HTR-8/SVneo (cell line): ENCODE measurements around the gene MGARP.

Experiments
- DNase-seq: peaks from one replicate; pipeline ENCODE4 v3.0.0; 2011; ENCODE audit warnings: low spot score, mixed read lengths; ENCODE audit not compliant: insufficient read length
- FAIRE-seq: peaks from 2 replicates; lab custom pipeline; 2011; peaks lifted over from hg19 to GRCh38; lab: Jason Lieb, UNC

The MGARP gene

DNA sequence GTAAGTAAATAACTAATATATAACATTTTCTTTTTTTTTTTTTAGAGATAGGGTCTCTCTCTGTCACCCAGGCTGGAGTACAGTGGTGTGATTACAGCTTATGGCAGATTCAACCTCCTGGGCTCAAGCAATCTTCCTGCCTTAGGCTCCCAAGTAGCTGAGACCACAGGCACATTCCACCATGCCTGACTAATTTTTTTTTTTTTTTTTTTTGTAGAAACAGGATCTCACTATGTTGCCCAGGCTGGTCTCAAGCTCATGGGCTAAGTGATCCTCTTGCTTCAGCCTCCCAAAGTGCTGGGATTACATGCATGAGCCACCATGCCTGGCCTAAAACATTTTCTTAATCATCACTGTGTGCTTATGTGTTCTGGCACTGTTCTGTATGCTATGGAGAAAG, 32.8 kb downstream of the MGARP start:
- FAIRE-seq (no peak), DNase-seq (no peak)

DNA sequence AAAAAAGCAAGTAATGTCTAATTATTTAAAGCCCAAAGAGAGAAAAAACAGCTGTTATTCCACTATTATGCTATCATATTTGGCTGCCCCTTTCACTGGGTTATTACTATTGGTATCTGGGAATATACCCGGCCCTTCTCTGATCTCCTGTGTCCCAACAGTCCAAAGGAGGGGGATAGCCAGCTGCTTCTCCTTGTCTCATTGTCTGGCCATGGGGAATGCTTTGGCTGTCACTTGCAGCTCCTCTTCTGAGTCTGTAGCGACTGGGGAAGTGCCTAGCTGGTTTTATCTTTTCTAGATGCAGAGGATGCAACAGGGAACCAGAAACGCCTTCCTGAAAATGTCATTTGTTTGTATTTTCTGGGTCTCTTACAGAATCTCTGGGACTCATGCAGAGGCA, 33.9 kb downstream of the MGARP start:
- no peak for DNase-seq
- FAIRE-seq, result no peak

DNA sequence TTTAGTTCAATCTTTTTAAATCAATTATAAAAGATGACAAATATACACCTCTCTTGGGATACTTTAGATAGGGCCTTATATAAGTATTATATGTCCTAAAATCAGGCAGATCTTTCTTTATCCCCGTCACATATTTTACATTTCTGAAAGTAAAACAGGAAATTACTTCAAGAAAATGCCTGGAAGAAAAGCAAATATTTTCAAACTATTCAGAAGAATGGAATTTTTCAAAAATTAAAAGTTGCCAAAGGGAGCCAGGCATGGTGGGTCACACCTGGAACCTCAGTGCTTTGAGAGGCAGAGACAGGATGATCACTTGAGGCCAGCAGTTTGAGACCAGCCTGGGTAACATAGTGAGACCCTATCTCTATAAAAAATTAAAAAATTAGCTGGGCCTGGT, 34.4 kb downstream of the MGARP start:
- DNase-seq (no peak), FAIRE-seq (no peak)

DNA sequence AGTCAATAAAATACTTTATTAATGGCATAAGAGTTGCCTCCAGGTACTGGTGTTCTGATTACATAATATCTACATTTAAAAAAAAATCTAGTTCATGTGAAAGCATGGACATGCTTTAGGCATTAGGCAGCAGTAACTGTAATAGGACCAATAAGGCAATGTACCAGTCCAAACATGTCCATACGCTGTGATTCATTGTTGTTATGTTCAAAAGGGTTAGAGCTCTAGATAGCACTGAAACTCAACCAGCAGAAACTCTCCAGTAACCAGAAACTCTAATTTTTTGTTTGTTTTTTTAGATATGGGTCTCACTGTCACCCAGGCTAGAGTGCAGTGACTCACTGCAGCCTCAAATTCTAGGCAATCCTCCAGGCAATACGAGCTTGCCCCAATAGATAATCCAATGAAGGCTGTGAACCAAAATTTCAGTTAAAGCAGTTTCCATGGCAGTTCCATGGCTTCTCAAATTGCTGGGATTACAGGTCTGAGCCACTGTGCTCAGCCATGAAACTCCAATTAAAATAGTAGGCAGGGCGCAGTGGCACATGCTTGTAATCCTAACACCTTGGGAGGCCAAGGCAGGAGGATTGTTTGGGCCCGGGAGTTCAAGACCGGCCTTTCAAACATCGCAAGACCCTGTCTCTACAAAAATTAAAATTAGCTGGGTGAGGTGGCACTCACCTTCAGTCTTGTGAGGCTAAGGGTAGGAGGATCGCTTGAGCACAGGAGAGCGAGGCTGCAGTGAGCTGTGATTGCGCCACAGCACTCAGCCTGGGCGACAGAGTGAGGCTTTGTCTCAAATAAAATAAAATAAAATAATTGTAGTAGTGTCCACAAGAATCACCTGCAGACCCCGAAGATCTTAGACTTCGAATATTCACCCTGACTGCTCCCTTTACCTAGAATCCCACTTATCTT, 36.3 kb downstream of the MGARP start:
- FAIRE-seq (no peak), DNase-seq (peak; percentile 83)

DNA sequence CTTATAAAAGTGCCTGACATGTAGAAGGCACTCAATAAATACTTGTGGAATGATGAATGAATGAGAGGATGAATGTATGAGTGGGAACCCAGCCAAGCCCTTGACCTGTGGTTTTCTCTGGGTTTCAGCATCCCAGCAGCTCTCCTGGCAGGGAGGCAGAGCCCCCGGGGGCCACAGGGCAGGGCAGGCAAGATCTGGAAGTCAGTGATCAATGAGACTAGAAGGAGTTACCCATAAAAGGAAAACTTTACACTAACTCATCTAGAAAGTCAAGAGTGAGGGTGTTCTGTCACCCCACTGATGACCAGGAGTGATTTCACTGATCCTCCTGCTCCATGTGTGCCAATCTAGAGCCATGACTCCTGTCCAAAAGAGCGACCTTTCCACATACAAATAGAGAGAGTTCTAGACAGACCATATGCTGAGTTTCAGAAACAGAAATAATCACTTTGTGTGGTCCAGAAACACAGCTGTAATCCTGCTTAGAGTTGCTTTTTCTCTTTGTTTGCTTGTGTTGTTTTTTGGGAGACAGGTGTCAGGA, 37.4 kb downstream of the MGARP start:
- DNase-seq, result peak; percentile 42

DNA sequence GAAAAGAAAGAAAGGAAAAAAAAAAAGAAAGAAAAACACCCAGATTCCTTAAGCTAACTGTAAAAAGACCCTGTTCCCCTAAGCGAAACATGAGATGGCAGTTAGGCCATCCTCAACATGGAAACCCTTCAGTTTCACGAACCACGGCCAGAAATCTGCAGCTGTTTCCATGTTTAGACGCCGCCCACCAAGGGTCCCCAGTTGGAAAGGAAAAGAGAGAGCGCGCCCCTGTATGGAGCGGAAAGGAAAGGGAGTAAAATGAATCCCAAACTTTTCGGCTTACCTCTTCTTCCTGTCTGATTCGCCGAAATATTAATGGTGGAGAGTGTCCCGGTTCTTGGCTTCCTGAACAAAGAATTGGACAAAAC, 38.3 kb downstream of the MGARP start:
- FAIRE-seq (no peak), DNase-seq (no peak)

More for the DNA sequence above, 37.4 kb downstream of the MGARP start:
- no peak for FAIRE-seq

DNA sequence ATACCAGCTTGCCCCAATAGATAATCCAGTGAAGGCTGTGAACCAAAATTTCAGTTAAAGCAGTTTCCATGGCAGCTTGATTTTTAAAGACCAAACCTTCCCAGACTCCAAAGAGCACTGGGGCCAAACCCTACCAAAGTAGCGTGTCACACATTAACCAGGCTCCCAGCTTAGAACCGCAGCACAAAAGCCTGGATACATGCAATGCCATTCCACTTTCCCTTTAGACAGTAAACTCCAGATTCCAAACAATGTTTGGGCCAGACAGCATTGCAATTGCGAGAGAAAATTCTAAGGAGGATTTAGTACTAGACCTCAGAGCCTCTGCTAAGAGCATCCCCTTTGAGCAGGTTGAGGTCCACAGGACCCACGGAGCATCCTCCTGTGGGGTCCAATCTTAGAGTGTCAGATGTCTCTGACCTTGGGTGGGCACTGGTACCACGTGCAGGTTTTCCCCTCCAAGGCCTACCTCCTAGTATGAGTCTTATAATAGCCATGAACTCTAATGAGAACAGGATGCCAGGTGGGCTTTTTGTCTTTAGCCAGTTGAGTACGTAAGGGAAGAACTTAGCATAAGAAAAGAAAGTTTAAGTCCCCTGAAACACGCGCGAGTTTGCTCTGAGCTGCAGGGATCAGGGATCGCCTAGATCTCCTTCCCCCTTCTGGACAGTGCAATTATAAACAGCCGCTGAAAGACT, 38.8 kb downstream of the MGARP start:
- FAIRE-seq, result no peak
- DNase-seq, result no peak

DNA sequence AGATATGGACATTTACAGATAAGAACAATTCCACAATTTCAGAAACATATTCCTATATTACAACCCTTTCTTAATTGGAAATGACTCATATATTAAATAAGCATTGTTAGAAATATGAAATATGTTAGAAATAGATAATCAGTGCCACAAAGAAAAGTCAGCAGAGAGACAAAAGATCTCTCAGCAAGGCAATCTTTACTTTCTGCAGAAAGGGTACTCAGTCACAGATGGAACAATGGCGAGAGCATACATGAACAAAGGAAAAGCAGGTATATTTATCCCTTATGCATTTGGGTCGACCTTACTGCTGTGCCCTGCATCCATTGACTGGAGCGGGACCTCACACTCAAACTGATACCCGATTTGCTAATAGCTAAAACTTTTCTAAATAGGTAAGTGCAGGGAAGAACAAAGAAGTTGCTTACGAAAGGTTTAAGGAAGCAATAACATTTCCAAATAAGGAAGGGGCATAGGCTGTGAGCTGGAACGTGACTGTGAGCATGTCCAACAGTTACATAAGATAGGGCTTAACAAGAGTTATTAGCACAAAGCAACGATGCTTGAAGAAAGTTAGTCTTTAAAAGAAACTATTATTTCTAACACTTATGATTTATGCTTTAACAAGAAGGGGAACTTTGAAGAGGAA, 40.8 kb downstream of the MGARP start:
- FAIRE-seq (no peak), DNase-seq (no peak)

DNA sequence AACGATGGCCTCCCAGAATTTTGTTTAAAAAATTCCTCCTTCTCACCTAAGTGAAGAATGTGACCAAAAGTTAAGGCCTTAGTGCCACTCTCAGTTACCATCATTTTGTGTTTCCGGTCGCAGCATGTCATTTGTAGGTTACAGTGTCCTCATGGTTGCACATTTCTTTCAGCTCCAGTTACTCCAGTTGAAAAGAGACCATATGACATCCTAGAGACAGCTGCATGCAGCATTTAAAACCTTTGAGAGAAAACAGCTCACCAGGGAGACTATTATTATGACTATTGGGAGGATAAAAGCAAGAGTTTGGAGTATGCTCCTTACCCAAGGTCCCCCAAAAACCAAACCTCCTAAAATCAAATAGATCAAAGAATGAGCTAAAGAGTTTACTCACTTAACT, 45.8 kb downstream of the MGARP start:
- FAIRE-seq (no peak), DNase-seq (no peak)

DNA sequence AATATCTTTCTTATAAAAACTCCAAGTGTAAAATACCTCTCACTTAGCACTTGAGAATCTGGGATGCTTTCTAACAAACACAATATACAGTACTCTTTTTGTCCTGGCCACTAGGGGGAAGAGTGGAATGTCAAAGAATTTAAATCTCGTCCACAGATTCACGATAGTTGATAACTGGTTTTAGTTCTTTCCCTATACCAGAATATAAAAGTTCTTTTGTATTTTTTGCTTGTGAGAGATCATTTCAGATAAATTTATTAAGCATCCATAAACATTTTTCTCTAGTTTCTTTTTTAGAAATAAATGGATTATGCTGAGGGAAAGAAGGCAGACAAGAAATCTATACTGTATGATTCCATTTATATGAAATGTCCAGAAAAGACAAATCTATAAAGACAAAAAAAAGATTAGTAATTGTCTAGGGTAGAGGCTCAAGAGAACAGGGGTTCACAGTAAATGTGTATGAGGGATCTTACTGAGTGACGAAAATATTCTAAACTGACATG, 50.4 kb downstream of the MGARP start:
- DNase-seq, result peak; percentile 71
- FAIRE-seq, result no peak

DNA sequence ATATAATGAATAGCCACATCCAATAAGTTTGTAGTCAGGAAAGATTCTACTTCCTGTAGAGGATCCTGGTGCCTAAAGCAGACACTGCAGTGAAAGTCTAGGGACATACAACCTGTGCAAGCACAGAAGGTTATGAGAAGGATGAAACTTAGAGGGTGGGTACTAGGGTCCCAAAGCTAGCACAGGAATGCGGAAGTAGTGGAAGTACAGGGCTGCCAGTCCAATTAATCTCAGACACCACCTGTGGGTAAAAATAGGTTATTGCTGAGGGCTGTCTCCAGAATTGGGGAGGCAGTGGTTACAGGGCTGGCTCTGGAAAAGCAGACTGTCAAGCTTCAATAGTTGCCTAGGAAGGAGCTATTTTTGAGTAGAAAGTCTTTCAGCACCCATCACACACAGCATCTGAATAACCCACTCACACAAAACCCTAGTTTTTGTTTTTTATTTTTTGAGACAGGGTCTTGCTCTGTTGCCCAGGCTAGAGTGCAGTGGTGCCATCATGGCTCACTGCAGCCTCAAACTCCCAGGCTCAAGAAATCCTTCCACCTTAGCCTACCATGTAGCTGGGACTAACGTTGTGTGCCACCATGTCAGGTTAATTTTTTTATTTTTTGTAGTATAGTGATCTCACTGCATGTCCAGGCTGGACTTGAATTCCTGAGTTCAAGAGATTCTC, 52.2 kb downstream of the MGARP start:
- DNase-seq, result no peak

DNA sequence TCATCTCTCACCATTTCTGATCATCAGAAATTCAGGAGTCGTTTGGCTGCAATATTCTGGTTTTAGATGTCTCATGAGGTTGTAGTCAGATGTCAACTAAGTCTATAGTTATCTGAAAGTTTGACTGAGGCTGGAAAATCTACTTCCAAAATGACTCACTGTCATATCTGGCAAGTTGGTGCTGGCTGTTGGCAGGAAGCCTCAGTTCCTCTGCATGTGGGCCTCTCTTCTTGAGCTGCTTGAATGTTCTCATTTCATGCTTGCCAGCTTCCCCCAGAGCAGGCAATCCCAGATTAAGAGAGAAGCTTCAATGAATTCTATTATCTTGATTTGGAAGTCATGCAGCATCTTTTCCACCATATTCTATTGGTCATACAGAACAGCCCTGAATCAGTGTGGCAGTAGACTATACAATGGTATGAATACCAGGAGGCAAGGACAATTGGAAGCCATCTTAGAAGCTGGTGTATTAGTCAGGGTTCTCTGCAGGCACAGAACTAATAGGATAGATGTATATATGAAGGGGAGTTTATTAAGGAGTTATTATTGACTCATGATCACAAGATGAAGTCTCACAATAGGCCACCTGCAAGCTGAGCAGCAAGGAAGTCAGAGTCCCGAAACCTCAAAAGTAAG, 56.2 kb downstream of the MGARP start:
- FAIRE-seq, result no peak
- DNase-seq, result no peak

More for the DNA sequence above, 52.2 kb downstream of the MGARP start:
- no peak for FAIRE-seq

DNA sequence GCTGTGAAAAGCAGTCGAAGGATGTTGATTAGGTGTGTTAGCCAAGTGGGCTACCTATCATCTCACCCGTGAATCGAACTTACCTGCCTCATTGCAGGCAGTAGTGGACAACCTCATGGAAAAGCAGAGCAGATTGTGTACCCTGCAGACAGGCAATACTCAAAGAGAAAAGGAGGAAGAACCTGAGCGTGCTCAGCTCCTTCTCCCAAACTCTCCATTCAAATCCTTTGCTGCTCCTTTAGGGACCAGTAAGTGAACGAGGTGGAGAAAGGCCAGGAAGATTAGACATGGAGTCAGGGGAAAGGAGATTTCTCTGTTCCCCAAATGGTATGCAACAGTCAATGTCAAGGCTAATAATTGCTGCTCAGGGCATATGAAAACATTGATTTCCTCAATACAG, 57.8 kb downstream of the MGARP start:
- FAIRE-seq (no peak), DNase-seq (no peak)

DNA sequence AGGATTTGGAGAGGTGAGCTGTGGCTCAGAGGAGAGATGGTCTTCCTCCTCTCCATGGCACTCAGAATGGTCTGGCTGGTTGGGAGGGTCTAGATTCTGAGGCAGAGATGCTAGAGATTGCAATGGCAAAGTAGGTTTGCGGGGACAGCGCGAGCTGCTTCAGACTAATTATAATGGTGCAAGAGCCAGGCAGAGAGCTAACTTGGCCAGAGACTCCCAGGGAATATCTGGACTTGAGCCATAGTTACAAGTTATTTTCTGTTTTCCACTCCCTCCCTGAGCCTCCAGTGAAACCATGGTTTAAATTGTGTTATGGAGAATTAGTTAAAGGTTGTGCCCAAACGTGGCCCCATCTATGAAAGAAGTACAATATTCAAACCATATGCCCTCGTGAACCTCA, 58.3 kb downstream of the MGARP start:
- FAIRE-seq (no peak), DNase-seq (no peak)

DNA sequence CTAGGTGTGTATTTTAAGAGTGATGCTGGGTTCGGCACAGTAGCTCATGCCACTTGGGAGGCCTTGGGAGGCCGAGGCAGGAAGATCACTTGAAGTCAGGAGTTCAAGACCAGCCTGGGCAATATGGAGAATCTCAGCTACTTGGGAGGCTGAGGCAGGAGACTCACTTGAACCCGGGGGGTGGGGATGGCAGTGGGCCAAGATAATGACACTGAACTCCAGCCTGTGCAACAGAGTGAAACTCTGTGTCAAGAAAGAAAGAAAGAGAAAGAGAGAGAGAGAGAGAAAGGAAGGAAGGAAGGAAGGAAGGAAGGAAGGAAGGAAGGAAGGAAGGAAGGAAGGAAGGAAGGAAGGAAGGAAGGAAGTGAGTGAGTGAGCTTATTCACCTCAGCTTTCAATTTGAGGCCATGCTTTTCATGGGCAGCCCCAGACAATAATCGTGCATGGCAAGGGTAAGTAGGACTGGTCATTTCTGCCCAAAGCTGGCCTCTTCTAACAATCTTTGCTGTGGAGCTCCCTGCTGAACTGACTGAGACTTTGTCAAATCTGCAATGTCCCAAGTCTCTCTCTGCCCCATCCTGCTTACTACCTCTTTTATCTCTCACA, 60.5 kb downstream of the MGARP start:
- DNase-seq (no peak), FAIRE-seq (no peak)
